SK-N-SH (cell line): ENCODE measurements around the gene DSCAML1. TPM values are rescaled to one million over a fixed set of nuclear protein-coding genes. Genes with fewer than 3 reads are reported as not detected.

Experiments
- CTCF ChIA-PET: fragments of 300-600, 350-600 bp; formaldehyde crosslinking; extraction: SDS; loops from one replicate; lab custom pipeline; 2021; lab: Yijun Ruan, JAX
- POLR2A ChIA-PET: fragments of 350-600 bp; sonication (Branson Sonifier 250); formaldehyde crosslinking; extraction: SDS; loops from one replicate; lab custom pipeline; 2020; ENCODE audit warnings: antibody characterized with exemption, inconsistent platforms; lab: Yijun Ruan, JAX
- DNase-seq: peaks from one replicate; pipeline ENCODE4 v3.0.0; 2012
- H2AFZ ChIP-seq: fragments of 200-600 bp; sonication (generic); 2 replicates; pipeline ENCODE4 v1.8.1; 2016; ENCODE audit warnings: antibody characterized with exemption, mild to moderate bottlenecking, low read depth
- H3F3A ChIP-seq: fragments of 200-600 bp; sonication (generic); replicated peaks from 2 replicates; pipeline ENCODE3; 2016; ENCODE audit warnings: antibody characterized with exemption, mild to moderate bottlenecking; ENCODE audit not compliant: insufficient read depth
- H3K27ac ChIP-seq, 2 experiments: fragments of 200-500 bp in 1 of 2; fragments of 200-600 bp in 1 of 2; sonication (Bioruptor generic) in 1 of 2; sonication (generic), shearing (Covaris generic) in 1 of 2; 2 replicates each; pipeline versions ENCODE4 v1.5.1 to v1.6.1; 2014 to 2016; ENCODE audit warnings: low read depth in 2 of 2, inconsistent platforms in 1 of 2, low read length in 1 of 2, mild to moderate bottlenecking in 1 of 2, mixed read lengths in 1 of 2
- H3K27me3 ChIP-seq: fragments of 200-600 bp; sonication (generic), shearing (Covaris generic); 2 replicates; pipeline ENCODE4 v1.6.1; 2016; ENCODE audit warnings: mixed run types; ENCODE audit not compliant: insufficient read depth
- H3K36me3 ChIP-seq, 2 experiments: fragments of 200-500 bp in 1 of 2; fragments of 200-600 bp in 1 of 2; sonication (Bioruptor generic) in 1 of 2; sonication (generic) in 1 of 2; replicated peaks in 1 of 2; 2 replicates each; pipeline versions ENCODE3 to v1.5.1; 2014 to 2016; ENCODE audit warnings: low read length in 1 of 2, mild to moderate bottlenecking in 1 of 2; ENCODE audit not compliant: insufficient read depth in 2 of 2, control insufficient read depth in 1 of 2
- H3K4me1 ChIP-seq, 2 experiments: fragments of 200-500 bp in 1 of 2; fragments of 200-600 bp in 1 of 2; sonication (Bioruptor generic) in 1 of 2; sonication (generic), shearing (Covaris generic) in 1 of 2; 2 replicates each; pipeline versions ENCODE4 v1.5.1 to v1.6.1; 2014 to 2016; ENCODE audit warnings: low read depth in 1 of 2, low read length in 1 of 2, mixed run types in 1 of 2; ENCODE audit not compliant: insufficient read depth in 2 of 2, control insufficient read depth in 1 of 2
- H3K4me2 ChIP-seq: fragments of 200-600 bp; sonication (generic), shearing (Covaris generic); 2 replicates; pipeline ENCODE4 v1.6.1; 2017; ENCODE audit warnings: mixed run types
- H3K4me3 ChIP-seq, 2 experiments: fragments of 200-500 bp in 1 of 2; fragments of 200-600 bp in 1 of 2; sonication (Bioruptor generic) in 1 of 2; sonication (generic), shearing (Covaris generic) in 1 of 2; 2 replicates each; pipeline versions ENCODE4 v1.5.1 to v1.8.1; 2014 to 2016; ENCODE audit warnings: low read depth in 2 of 2, inconsistent platforms in 1 of 2, low read length in 1 of 2, mild to moderate bottlenecking in 1 of 2, mixed read lengths in 1 of 2, moderate library complexity in 1 of 2
- H3K79me2 ChIP-seq: fragments of 200-600 bp; sonication (generic); 2 replicates; pipeline ENCODE4 v1.8.1; 2017; ENCODE audit warnings: mild to moderate bottlenecking; ENCODE audit not compliant: insufficient read depth
- H3K9ac ChIP-seq: fragments of 200-600 bp; sonication (generic); 2 replicates; pipeline ENCODE4 v1.6.1; 2017; ENCODE audit warnings: mixed run types
- H3K9me2 ChIP-seq: fragments of 200-600 bp; sonication (generic); 2 replicates; pipeline ENCODE4 v1.6.1; 2017; ENCODE audit warnings: mixed run types
- H3K9me3 ChIP-seq: fragments of 200-600 bp; sonication (generic); 2 replicates; pipeline ENCODE4 v1.6.1; 2017; ENCODE audit warnings: mixed run types, mild to moderate bottlenecking, moderate library complexity
- H4K20me1 ChIP-seq: fragments of 200-600 bp; sonication (generic); 2 replicates; pipeline ENCODE4 v1.6.1; 2017; ENCODE audit warnings: mild to moderate bottlenecking, mixed run types; ENCODE audit not compliant: insufficient read depth
- CHD2 ChIP-seq: fragments of 150-350 bp; IDR thresholded peaks from 2 replicates; pipeline ENCODE4 v1.6.1; 2018; ENCODE audit warnings: low read length; ENCODE audit not compliant: partially characterized antibody
- ELF1 ChIP-seq: IDR thresholded peaks from 2 replicates; pipeline ENCODE4 v1.4.0; 2012
- EP300 ChIP-seq, 2 experiments: IDR thresholded peaks; 2 replicates each; pipeline versions ENCODE4 v1.4.0 to v1.6.1; 2012; ENCODE audit warnings: borderline replicate concordance in 1 of 2, low read depth in 1 of 2, low read length in 1 of 2
- EZH2phosphoT487 ChIP-seq: fragments of 200-600 bp; sonication (generic); IDR thresholded peaks from 2 replicates; pipeline ENCODE4 v1.6.1; 2017; ENCODE audit warnings: low read depth, mixed run types, mild to moderate bottlenecking, antibody characterized with exemption, moderate library complexity, borderline replicate concordance
- FOSL2 ChIP-seq: IDR thresholded peaks from 2 replicates; pipeline ENCODE4 v1.4.0; 2012; ENCODE audit warnings: low read depth, mild to moderate bottlenecking, moderate library complexity, borderline replicate concordance
- FOXJ3 ChIP-seq: sonication (generic); formaldehyde crosslinking; IDR thresholded peaks from 2 replicates; pipeline ENCODE4 v1.5.1; 2020; ENCODE audit warnings: mild to moderate bottlenecking, missing genetic modification reagents
- FOXM1 ChIP-seq: IDR thresholded peaks from 2 replicates; pipeline ENCODE4 v1.4.0; 2012; ENCODE audit warnings: low read depth, mild to moderate bottlenecking
- GABPA ChIP-seq: IDR thresholded peaks from 2 replicates; pipeline ENCODE4 v1.4.0; 2012; ENCODE audit warnings: low read depth, mild to moderate bottlenecking
- GATA2 ChIP-seq: sonication (generic); formaldehyde crosslinking; IDR thresholded peaks from 2 replicates; pipeline ENCODE4 v1.5.0; 2020; ENCODE audit warnings: mild to moderate bottlenecking, missing genetic modification reagents
- JUND ChIP-seq: IDR thresholded peaks from 2 replicates; pipeline ENCODE4 v1.4.0; 2012
- NFIC ChIP-seq: IDR thresholded peaks from 2 replicates; pipeline ENCODE4 v1.4.0; 2012; ENCODE audit warnings: borderline replicate concordance
- NRF1 ChIP-seq: IDR thresholded peaks from 2 replicates; pipeline ENCODE4 v1.6.1; 2012; ENCODE audit warnings: low read depth, mild to moderate bottlenecking, low read length
- POLR2AphosphoS5 ChIP-seq: IDR thresholded peaks from 2 replicates; pipeline ENCODE4 v1.6.1; 2012; ENCODE audit warnings: low read depth, low read length
- RAD21 ChIP-seq: IDR thresholded peaks from 2 replicates; pipeline ENCODE4 v1.6.1; 2012; ENCODE audit warnings: mild to moderate bottlenecking, low read length
- RCOR1 ChIP-seq: fragments of 150-350 bp; IDR thresholded peaks from 2 replicates; pipeline ENCODE4 v1.6.1; 2017; ENCODE audit warnings: antibody characterized with exemption, low read length
- RFX5 ChIP-seq: IDR thresholded peaks from 2 replicates; pipeline ENCODE4 v1.6.1; 2012; ENCODE audit warnings: mild to moderate bottlenecking, improper control_type of control experiment, low read length
- RXRA ChIP-seq: IDR thresholded peaks from 2 replicates; pipeline ENCODE4 v1.4.0; 2012; ENCODE audit warnings: low read depth, mild to moderate bottlenecking, borderline replicate concordance
- SMC3 ChIP-seq: IDR thresholded peaks from 2 replicates; pipeline ENCODE4 v1.6.1; 2012; ENCODE audit warnings: low read depth, low read length, improper control_type of control experiment
- TAF1 ChIP-seq: IDR thresholded peaks from 2 replicates; pipeline ENCODE4 v1.6.1; 2012; ENCODE audit warnings: low read depth, mild to moderate bottlenecking, low read length, moderate library complexity, borderline replicate concordance
- TCF12 ChIP-seq: IDR thresholded peaks from 2 replicates; pipeline ENCODE4 v1.4.0; 2012
- ZBTB33 ChIP-seq: IDR thresholded peaks from 2 replicates; pipeline ENCODE4 v1.4.0; 2012; ENCODE audit warnings: low read depth, borderline replicate concordance
- WGBS: methylation state at CpG from one replicate; pipeline ENCODE4 v1.1.6; 2017; ENCODE audit warnings: low lambda C conversion rate; 5-methylcytosine and 5-hydroxymethylcytosine counted together
- polyA plus RNA-seq, 3 experiments: library from polyadenylated mRNA; depleted of rRNA; stranded (reverse); fragments of >200 nt; gene quantifications; 2 replicates each; pipeline ENCODE4 v1.2.3, GENCODE V29; 2012
- TF ChIP-seq, protein P1 (sequence below): fragments of 150-350 bp; IDR thresholded peaks from 2 replicates; pipeline ENCODE4 v1.6.1; 2017; ENCODE audit warnings: antibody characterized with exemption, low read length, low read depth, borderline replicate concordance
- TF ChIP-seq, protein P2 (sequence below): IDR thresholded peaks from 2 replicates; pipeline ENCODE4; 2012

The DSCAML1 gene
- polyA plus RNA-seq, 1 of the 3 experiments (the other 2 are of a cell fraction), result not detected

DNA sequence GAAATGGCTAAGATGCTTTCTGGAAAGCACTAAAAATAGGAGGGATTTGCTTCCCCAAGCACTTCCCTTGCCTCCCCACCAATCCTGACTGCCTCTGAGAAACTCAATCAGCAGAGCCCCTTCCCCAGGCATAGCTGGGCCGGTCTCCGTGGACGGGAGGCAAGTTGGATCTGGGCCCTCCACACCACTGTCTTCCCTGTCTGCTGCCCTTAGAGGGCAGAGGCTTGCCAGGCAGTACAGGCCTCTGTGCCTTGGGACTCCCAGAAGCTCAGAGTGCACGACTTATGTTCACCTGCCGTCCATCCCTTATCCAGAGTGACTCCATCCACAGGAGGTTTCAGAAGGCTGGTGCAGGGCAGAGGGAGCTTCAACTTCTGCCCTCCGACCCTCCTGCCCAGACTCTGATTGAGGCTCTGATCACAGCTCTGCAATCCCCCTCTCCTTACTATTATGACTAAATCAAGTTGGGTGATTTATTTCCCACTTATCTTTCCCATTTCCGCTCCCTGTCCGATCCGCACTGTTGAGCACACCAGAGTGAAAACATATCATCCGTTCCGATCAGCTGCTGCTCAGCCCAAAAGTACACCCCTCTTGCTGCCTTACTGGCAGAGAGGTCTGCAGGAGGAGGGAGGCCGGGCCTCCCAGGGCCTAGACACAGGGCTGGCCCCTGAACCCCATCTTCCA, 71.8 kb downstream of the DSCAML1 start:
- ChIA-PET CTCF (interaction anchor here (0.7 to 3.9 kb wide), 8 partner anchors 10 to 299 kb away, joined by 3 to 20 read pairs (median 4); no protein-coding TSS in a partner anchor), POLR2A (interaction anchor here (0.7 to 2.0 kb wide), 3 partner anchors 9 to 47 kb away, joined by 3 to 6 read pairs (median 3); no protein-coding TSS in a partner anchor)
- no peak overlapping the region for H3K4me2 ChIP-seq

More for the DNA sequence above, 71.8 kb downstream of the DSCAML1 start:
- peak; percentile 72 for DNase-seq
- no peak overlapping the region for H3K4me3 ChIP-seq
- H3K9me2 ChIP-seq, result no peaks in the 10 kb centered on the region
- no peaks in the 10 kb centered on the region for H3K36me3 ChIP-seq
- no peaks in the 10 kb centered on the region for H3K79me2 ChIP-seq
- H3K27me3 ChIP-seq, result no peaks in the 10 kb centered on the region
- peaks cover 0 to 24% of the 10 kb centered on the region in 2 experiments; a peak in 2 of 4 replicates for H3K4me1 ChIP-seq
- peak overlapping the region in 1 of 2 experiments; percentile 88; a peak in 2 of 4 replicates for H3K27ac ChIP-seq
- no peak overlapping the region for H2AFZ ChIP-seq
- no peaks in the 10 kb centered on the region for H3K9me3 ChIP-seq
- WGBS, result 50% methylated on average over 7 of the region's 12 CpGs
- no peak overlapping the region for H3K9ac ChIP-seq
- no peak for TF ChIP-seq CHD2
- peak; percentile 74; the same call in 1 of the 2 replicates for TF ChIP-seq RCOR1
- no peak for TF ChIP-seq RFX5
- TF ChIP-seq ELF1, result no peak
- TF ChIP-seq FOSL2, result no peak
- no peak for TF ChIP-seq NRF1
- no peak for TF ChIP-seq EZH2phosphoT487
- TF ChIP-seq, protein P1, sequence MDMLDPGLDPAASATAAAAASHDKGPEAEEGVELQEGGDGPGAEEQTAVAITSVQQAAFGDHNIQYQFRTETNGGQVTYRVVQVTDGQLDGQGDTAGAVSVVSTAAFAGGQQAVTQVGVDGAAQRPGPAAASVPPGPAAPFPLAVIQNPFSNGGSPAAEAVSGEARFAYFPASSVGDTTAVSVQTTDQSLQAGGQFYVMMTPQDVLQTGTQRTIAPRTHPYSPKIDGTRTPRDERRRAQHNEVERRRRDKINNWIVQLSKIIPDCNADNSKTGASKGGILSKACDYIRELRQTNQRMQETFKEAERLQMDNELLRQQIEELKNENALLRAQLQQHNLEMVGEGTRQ, result no peak
- TF ChIP-seq ZBTB33, result no peak
- no peak for TF ChIP-seq FOXJ3
- no peak for TF ChIP-seq RXRA
- TF ChIP-seq, protein P2, sequence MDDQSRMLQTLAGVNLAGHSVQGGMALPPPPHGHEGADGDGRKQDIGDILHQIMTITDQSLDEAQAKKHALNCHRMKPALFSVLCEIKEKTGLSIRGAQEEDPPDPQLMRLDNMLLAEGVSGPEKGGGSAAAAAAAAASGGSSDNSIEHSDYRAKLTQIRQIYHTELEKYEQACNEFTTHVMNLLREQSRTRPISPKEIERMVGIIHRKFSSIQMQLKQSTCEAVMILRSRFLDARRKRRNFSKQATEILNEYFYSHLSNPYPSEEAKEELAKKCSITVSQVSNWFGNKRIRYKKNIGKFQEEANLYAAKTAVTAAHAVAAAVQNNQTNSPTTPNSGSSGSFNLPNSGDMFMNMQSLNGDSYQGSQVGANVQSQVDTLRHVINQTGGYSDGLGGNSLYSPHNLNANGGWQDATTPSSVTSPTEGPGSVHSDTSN, result no peak
- TF ChIP-seq GATA2 (CRISPR knock-in tag), result peak; percentile 77
- TF ChIP-seq FOXM1, result no peak
- TF ChIP-seq GABPA, result no peak
- no peak for TF ChIP-seq NFIC
- TF ChIP-seq TCF12, result no peak
- no peak for TF ChIP-seq RAD21
- peak in 1 of 2 experiments; percentile 75; a peak in 1 of 4 replicates for TF ChIP-seq EP300 (IDR thresholded peaks at IDR 0.05; ENCODE audit: borderline replicate concordance in 1 of 2, low read depth in 1 of 2, low read length in 1 of 2)
- TF ChIP-seq TAF1, result no peak
- no peak for TF ChIP-seq SMC3
- TF ChIP-seq POLR2AphosphoS5, result no peak
- no peak for TF ChIP-seq JUND
- H4K20me1 ChIP-seq, result no peaks in the 10 kb centered on the region
- H3F3A ChIP-seq, result no peaks in the 10 kb centered on the region
